HepG2 (cell line): ENCODE results near the gene SRP19. TPM values are rescaled to one million over a fixed set of nuclear protein-coding genes. Genes with fewer than 3 reads are reported as not detected.

Source experiments
- KDM6A ChIP-seq: IDR thresholded peaks from 2 replicates; pipeline ENCODE4 v1.6.1; 2016; ENCODE audit warnings: low read depth
- MAFK ChIP-seq, 2 experiments: IDR thresholded peaks in 1 of 2; conservative IDR thresholded peaks in 1 of 2; 2 replicates each; pipeline ENCODE4 v1.6.1; 2011; ENCODE audit warnings: improper control_type of control experiment in 2 of 2, low read length in 2 of 2
- ZFP36 ChIP-seq: fragments of 150-350 bp; IDR thresholded peaks from 2 replicates; pipeline ENCODE4 v1.6.1; 2018; ENCODE audit warnings: borderline replicate concordance, low read length, low read depth; ENCODE audit not compliant: partially characterized antibody
- ZFP37 ChIP-seq: sonication (generic); formaldehyde crosslinking; IDR thresholded peaks from 2 replicates; pipeline ENCODE4 v1.4.0; 2020; ENCODE audit warnings: missing genetic modification reagents, borderline replicate concordance
- ZNF569 ChIP-seq: sonication (generic); formaldehyde crosslinking; IDR thresholded peaks from 2 replicates; pipeline ENCODE4 v1.5.0; 2020; ENCODE audit warnings: mild to moderate bottlenecking, missing genetic modification reagents, moderate library complexity, borderline replicate concordance
- ZNF75D ChIP-seq: sonication (generic); formaldehyde crosslinking; IDR thresholded peaks from 2 replicates; pipeline ENCODE4 v1.8.1; 2023; ENCODE audit warnings: missing genetic modification reagents, mild to moderate bottlenecking, borderline replicate concordance
- ZSCAN30 ChIP-seq: sonication (generic); formaldehyde crosslinking; IDR thresholded peaks from 2 replicates; pipeline ENCODE4 v1.5.0; 2020; ENCODE audit warnings: mild to moderate bottlenecking, missing genetic modification reagents
- polyA plus RNA-seq, 8 experiments: library from polyadenylated mRNA; depleted of rRNA in 3 of 8; stranded (reverse) in 7 of 8; unstranded in 1 of 8; fragments of >200 nt; fragmentation: Illumina TruSeq in 4 of 8; extraction: Trizol in 4 of 8; gene quantifications; 2 replicates each; pipeline versions ENCODE4 v1.2.1 to v1.2.3, GENCODE V29; 2011 to 2016; ENCODE audit warnings: low read depth in 4 of 8, missing spikeins in 1 of 8, mixed read lengths in 1 of 8; ENCODE audit not compliant: insufficient read depth in 1 of 8
- total RNA-seq, 5 experiments: library from RNA; depleted of rRNA; stranded (reverse); fragments of >200 nt; fragmentation: Illumina TruSeq; extraction: Trizol; gene quantifications; 2 replicates each; pipeline ENCODE4 v1.2.3, GENCODE V29; 2016; ENCODE audit warnings: low read depth in 1 of 5
- TF ChIP-seq, protein P1 (sequence below): sonication (generic); formaldehyde crosslinking; IDR thresholded peaks from 2 replicates; pipeline ENCODE4 v1.5.0; 2020; ENCODE audit warnings: mild to moderate bottlenecking, missing genetic modification reagents, borderline replicate concordance
- TF ChIP-seq, protein P2 (sequence below): sonication (generic); formaldehyde crosslinking; conservative IDR thresholded peaks from 2 replicates; pipeline ENCODE4 v1.8.0; 2022; ENCODE audit warnings: missing genetic modification reagents
- TF ChIP-seq, protein P3 (sequence below): sonication (generic); formaldehyde crosslinking; IDR thresholded peaks from 2 replicates; pipeline ENCODE4 v1.5.0; 2020; ENCODE audit warnings: missing genetic modification reagents

SRP19 gene
- total and polyA plus RNA-seq, 2 of the 13 experiments (the other 11 are each of a cell fraction or from before 2014, with no cell fraction given), result 46.9 to 143 TPM

DNA sequence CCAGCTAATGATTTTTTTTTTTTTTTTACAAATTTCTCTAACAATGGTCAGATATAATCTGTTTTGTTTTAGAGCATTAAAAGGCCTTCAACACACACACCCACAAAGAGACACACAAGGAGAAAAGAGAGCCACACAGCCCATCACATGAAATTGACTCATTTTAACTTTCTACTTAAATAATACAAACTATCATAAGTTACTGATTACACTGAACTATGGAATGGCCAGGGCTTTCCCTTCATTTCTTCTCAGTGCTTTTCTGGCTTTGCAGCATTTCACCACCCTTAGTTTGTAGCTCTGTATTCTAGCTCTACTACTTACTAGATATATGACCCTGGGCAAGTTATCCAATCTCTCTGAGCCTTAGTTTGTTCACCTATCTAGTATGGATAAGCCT is 47.8 kb downstream of the SRP19 start (continued):
- TF ChIP-seq, protein P1, sequence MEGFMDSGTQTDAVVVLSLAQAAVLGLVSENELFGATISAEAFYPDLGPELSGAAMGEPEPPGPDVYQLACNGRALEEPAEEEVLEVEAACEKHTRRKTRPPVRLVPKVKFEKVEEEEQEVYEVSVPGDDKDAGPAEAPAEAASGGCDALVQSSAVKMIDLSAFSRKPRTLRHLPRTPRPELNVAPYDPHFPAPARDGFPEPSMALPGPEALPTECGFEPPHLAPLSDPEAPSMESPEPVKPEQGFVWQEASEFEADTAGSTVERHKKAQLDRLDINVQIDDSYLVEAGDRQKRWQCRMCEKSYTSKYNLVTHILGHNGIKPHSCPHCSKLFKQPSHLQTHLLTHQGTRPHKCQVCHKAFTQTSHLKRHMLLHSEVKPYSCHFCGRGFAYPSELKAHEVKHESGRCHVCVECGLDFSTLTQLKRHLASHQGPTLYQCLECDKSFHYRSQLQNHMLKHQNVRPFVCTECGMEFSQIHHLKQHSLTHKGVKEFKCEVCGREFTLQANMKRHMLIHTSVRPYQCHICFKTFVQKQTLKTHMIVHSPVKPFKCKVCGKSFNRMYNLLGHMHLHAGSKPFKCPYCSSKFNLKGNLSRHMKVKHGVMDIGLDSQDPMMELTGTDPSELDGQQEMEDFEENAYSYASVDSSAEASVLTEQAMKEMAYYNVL (CRISPR knock-in tag), result no peak
- TF ChIP-seq KDM6A (CRISPR knock-in tag) (no peak), ZFP36 (no peak), MAFK (conservative IDR thresholded peaks at IDR 0.05 in 1 of 2, IDR thresholded peaks at IDR 0.05 in 1 of 2; ENCODE audit: low read length in 2 of 2) (no peak), ZNF569 (no peak), ZSCAN30 (CRISPR knock-in tag) (no peak), ZFP37 (CRISPR knock-in tag) (no peak), ZNF75D (CRISPR knock-in tag) (no peak)
- TF ChIP-seq, protein P2, sequence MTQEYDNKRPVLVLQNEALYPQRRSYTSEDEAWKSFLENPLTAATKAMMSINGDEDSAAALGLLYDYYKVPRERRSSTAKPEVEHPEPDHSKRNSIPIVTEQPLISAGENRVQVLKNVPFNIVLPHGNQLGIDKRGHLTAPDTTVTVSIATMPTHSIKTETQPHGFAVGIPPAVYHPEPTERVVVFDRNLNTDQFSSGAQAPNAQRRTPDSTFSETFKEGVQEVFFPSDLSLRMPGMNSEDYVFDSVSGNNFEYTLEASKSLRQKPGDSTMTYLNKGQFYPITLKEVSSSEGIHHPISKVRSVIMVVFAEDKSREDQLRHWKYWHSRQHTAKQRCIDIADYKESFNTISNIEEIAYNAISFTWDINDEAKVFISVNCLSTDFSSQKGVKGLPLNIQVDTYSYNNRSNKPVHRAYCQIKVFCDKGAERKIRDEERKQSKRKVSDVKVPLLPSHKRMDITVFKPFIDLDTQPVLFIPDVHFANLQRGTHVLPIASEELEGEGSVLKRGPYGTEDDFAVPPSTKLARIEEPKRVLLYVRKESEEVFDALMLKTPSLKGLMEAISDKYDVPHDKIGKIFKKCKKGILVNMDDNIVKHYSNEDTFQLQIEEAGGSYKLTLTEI (CRISPR knock-in tag), result no peak
- TF ChIP-seq, protein P3, sequence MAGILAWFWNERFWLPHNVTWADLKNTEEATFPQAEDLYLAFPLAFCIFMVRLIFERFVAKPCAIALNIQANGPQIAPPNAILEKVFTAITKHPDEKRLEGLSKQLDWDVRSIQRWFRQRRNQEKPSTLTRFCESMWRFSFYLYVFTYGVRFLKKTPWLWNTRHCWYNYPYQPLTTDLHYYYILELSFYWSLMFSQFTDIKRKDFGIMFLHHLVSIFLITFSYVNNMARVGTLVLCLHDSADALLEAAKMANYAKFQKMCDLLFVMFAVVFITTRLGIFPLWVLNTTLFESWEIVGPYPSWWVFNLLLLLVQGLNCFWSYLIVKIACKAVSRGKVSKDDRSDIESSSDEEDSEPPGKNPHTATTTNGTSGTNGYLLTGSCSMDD (CRISPR knock-in tag), result no peak
